A549 (cell line): ENCODE data around the gene NUP58.

Experiments
- CEBPB ChIP-seq, 2 experiments: fragments of >200 bp in 1 of 2; sonication (Bioruptor Twin) in 1 of 2; formaldehyde crosslinking in 1 of 2; IDR thresholded peaks; 2 replicates each; pipeline ENCODE4 v1.6.1; 2012 to 2016
- EP300 ChIP-seq, 2 experiments: fragments of >200 bp; sonication (Bioruptor Twin); formaldehyde crosslinking; IDR thresholded peaks; 2 replicates in 1 of 2; 3 replicates in 1 of 2; pipeline ENCODE4 v1.6.1; 2016 to 2017
- HEYL ChIP-seq: fragments of 250-450 bp; sonication (Bioruptor Pico); IDR thresholded peaks from 2 replicates; pipeline ENCODE4 v1.8.0; 2021; ENCODE audit warnings: mild to moderate bottlenecking, moderate library complexity
- MAFK ChIP-seq: fragments of 450-650 bp; IDR thresholded peaks from 2 replicates; pipeline ENCODE4 v1.6.1; 2014; ENCODE audit not compliant: partially characterized antibody
- MAZ ChIP-seq: fragments of 150-350 bp; IDR thresholded peaks from 2 replicates; pipeline ENCODE4 v1.6.1; 2014; ENCODE audit warnings: antibody characterized with exemption, low read depth, low read length, borderline replicate concordance
- MYC ChIP-seq: IDR thresholded peaks from 2 replicates; pipeline ENCODE4 v1.6.1; 2012; ENCODE audit warnings: mild to moderate bottlenecking, inconsistent platforms, low read length, improper control_type of control experiment, borderline replicate concordance
- NFE2L2 ChIP-seq: fragments of 150-350 bp; conservative IDR thresholded peaks from 2 replicates; pipeline ENCODE4 v1.6.1; 2014; ENCODE audit warnings: low read length
- POLR2A ChIP-seq: IDR thresholded peaks from 2 replicates; pipeline ENCODE4 v1.6.1; 2012; ENCODE audit warnings: mild to moderate bottlenecking, low read length
- ZFP36 ChIP-seq: fragments of 450-650 bp; IDR thresholded peaks from 2 replicates; pipeline ENCODE4 v1.6.1; 2014; ENCODE audit warnings: borderline replicate concordance; ENCODE audit not compliant: partially characterized antibody
- ZSCAN20 ChIP-seq: fragments of 250-450 bp; sonication (Bioruptor Pico); IDR thresholded peaks from 2 replicates; pipeline ENCODE4 v1.8.0; 2022; ENCODE audit warnings: mild to moderate bottlenecking, moderate library complexity
- TF ChIP-seq, protein P1 (sequence below): fragments of >200 bp; sonication (Bioruptor Twin); formaldehyde crosslinking; IDR thresholded peaks from 3 replicates; pipeline ENCODE4 v1.5.1; 2016
- TF ChIP-seq, protein P2 (sequence below): fragments of 150-350 bp; IDR thresholded peaks from 2 replicates; pipeline ENCODE4 v1.6.1; 2014; ENCODE audit warnings: low read depth, mild to moderate bottlenecking, low read length
- TF ChIP-seq, protein P3 (sequence below): fragments of 200-600 bp; sonication (generic); IDR thresholded peaks from 2 replicates; pipeline ENCODE4 v1.6.1; 2016; ENCODE audit warnings: antibody characterized with exemption, mild to moderate bottlenecking, moderate library complexity
- TF ChIP-seq, protein P4 (sequence below): fragments of 450-650 bp; IDR thresholded peaks from 2 replicates; pipeline ENCODE4 v1.6.1; 2014; ENCODE audit warnings: antibody characterized with exemption

DNA sequence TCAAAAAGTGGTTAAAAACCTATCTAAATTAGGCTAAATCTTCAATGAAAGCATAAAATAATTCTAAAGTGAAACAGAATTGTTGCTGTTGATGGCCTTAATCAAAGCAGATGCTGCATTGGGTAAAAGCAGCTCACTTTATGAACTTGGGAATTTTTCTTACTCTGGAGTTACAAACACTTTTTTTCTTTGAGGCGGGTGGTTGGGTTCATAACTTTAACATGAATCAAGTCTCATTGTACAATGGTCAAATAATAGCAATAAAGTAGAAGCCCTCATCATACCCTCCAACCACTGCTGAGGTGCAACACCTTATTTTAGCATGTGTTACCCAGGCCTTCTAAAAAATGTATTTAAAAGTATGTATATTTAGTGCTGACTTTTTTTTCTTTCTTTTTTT, 29.1 kb downstream of the NUP58 start:
- TF ChIP-seq, protein P1, sequence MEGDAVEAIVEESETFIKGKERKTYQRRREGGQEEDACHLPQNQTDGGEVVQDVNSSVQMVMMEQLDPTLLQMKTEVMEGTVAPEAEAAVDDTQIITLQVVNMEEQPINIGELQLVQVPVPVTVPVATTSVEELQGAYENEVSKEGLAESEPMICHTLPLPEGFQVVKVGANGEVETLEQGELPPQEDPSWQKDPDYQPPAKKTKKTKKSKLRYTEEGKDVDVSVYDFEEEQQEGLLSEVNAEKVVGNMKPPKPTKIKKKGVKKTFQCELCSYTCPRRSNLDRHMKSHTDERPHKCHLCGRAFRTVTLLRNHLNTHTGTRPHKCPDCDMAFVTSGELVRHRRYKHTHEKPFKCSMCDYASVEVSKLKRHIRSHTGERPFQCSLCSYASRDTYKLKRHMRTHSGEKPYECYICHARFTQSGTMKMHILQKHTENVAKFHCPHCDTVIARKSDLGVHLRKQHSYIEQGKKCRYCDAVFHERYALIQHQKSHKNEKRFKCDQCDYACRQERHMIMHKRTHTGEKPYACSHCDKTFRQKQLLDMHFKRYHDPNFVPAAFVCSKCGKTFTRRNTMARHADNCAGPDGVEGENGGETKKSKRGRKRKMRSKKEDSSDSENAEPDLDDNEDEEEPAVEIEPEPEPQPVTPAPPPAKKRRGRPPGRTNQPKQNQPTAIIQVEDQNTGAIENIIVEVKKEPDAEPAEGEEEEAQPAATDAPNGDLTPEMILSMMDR: no peak
- TF ChIP-seq MAZ: no peak
- no peak for TF ChIP-seq POLR2A
- TF ChIP-seq, protein P2, sequence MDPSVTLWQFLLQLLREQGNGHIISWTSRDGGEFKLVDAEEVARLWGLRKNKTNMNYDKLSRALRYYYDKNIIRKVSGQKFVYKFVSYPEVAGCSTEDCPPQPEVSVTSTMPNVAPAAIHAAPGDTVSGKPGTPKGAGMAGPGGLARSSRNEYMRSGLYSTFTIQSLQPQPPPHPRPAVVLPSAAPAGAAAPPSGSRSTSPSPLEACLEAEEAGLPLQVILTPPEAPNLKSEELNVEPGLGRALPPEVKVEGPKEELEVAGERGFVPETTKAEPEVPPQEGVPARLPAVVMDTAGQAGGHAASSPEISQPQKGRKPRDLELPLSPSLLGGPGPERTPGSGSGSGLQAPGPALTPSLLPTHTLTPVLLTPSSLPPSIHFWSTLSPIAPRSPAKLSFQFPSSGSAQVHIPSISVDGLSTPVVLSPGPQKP: no peak
- no peak for TF ChIP-seq CEBPB (IDR thresholded peaks at IDR 0.05)
- no peak for TF ChIP-seq MYC
- no peak for TF ChIP-seq ZSCAN20 (CRISPR knock-in tag)
- TF ChIP-seq, protein P3, sequence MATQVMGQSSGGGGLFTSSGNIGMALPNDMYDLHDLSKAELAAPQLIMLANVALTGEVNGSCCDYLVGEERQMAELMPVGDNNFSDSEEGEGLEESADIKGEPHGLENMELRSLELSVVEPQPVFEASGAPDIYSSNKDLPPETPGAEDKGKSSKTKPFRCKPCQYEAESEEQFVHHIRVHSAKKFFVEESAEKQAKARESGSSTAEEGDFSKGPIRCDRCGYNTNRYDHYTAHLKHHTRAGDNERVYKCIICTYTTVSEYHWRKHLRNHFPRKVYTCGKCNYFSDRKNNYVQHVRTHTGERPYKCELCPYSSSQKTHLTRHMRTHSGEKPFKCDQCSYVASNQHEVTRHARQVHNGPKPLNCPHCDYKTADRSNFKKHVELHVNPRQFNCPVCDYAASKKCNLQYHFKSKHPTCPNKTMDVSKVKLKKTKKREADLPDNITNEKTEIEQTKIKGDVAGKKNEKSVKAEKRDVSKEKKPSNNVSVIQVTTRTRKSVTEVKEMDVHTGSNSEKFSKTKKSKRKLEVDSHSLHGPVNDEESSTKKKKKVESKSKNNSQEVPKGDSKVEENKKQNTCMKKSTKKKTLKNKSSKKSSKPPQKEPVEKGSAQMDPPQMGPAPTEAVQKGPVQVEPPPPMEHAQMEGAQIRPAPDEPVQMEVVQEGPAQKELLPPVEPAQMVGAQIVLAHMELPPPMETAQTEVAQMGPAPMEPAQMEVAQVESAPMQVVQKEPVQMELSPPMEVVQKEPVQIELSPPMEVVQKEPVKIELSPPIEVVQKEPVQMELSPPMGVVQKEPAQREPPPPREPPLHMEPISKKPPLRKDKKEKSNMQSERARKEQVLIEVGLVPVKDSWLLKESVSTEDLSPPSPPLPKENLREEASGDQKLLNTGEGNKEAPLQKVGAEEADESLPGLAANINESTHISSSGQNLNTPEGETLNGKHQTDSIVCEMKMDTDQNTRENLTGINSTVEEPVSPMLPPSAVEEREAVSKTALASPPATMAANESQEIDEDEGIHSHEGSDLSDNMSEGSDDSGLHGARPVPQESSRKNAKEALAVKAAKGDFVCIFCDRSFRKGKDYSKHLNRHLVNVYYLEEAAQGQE: no peak
- TF ChIP-seq EP300 (IDR thresholded peaks at IDR 0.05): no peak
- TF ChIP-seq, protein P4, sequence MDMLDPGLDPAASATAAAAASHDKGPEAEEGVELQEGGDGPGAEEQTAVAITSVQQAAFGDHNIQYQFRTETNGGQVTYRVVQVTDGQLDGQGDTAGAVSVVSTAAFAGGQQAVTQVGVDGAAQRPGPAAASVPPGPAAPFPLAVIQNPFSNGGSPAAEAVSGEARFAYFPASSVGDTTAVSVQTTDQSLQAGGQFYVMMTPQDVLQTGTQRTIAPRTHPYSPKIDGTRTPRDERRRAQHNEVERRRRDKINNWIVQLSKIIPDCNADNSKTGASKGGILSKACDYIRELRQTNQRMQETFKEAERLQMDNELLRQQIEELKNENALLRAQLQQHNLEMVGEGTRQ: no peak
- no peak for TF ChIP-seq ZFP36
- no peak for TF ChIP-seq NFE2L2
- no peak for TF ChIP-seq MAFK
- no peak for TF ChIP-seq HEYL (CRISPR knock-in tag)
